GM12878 (cell line): ENCODE data around the gene KLHL15. TPM values are rescaled to one million over a fixed set of nuclear protein-coding genes. Genes with fewer than 3 reads are reported as not detected.

Source experiments
- ATAC-seq: fragments of 200-7000 bp; cut with Tn5 transposase; 3 replicates; pipeline ENCODE4 v1.9.1; 2020; ENCODE audit warnings: mild to moderate bottlenecking, moderate library complexity
- BruUV-seq: library from RNA; stranded (reverse); fragments of 400-500 nt; replicated peaks from 2 replicates; lab custom pipeline; 2021; lab: Mats Ljungman, UMichigan
- CTCF ChIA-PET: fragments of 300-600 bp; sonication (Branson Sonifier 250); formaldehyde crosslinking; extraction: SDS; loops from one replicate; lab custom pipeline; 2021; ENCODE audit warnings: inconsistent platforms; lab: Yijun Ruan, JAX
- POLR2A ChIA-PET: fragments of 350-600 bp; formaldehyde crosslinking; extraction: SDS; loops from one replicate; lab custom pipeline; 2021; ENCODE audit warnings: inconsistent platforms; lab: Charles Lee
- RAD21 ChIA-PET: fragments of 300-600 bp; sonication (Branson Sonifier 250); formaldehyde crosslinking; loops from one replicate; lab custom pipeline; 2023; ENCODE audit warnings: antibody characterized with exemption; ENCODE audit not compliant: unreplicated experiment; lab: Charles Lee
- SMC1A ChIA-PET: fragments of 300-600 bp; sonication (Branson Sonifier 250); formaldehyde crosslinking; loops from one replicate; lab custom pipeline; 2023; ENCODE audit not compliant: unreplicated experiment, uncharacterized antibody; lab: Charles Lee
- DNase-seq: peaks from one replicate; pipeline ENCODE4 v3.0.0-alpha.2; 2011; ENCODE audit warnings: low read depth, low spot score
- FAIRE-seq: peaks from 3 replicates; lab custom pipeline; 2011; peaks lifted over from hg19 to GRCh38; lab: Jason Lieb, UNC
- H2AFZ ChIP-seq: 2 replicates; pipeline ENCODE4 v1.6.0; 2011; ENCODE audit warnings: low read depth, low read length, control low read depth; ENCODE audit not compliant: control insufficient read depth
- H3K27ac ChIP-seq: 2 replicates; pipeline ENCODE4 v1.5.1; 2011; ENCODE audit warnings: control low read depth; ENCODE audit not compliant: control insufficient read depth, insufficient read depth
- H3K27me3 ChIP-seq, 2 experiments: replicated peaks in 1 of 2; 2 replicates each; pipeline versions ENCODE4 v1.6.0 to v1.6.1; 2011; ENCODE audit warnings: low read length in 1 of 2; ENCODE audit not compliant: control insufficient read depth in 2 of 2, insufficient read depth in 2 of 2
- H3K36me3 ChIP-seq, 2 experiments: 2 replicates each; pipeline ENCODE4 v1.5.1; 2011; ENCODE audit warnings: low read length in 1 of 2; ENCODE audit not compliant: control insufficient read depth in 2 of 2, insufficient read depth in 2 of 2
- H3K4me1 ChIP-seq: 2 replicates; pipeline ENCODE4 v1.6.1; 2011; ENCODE audit warnings: mild to moderate bottlenecking, low read length, moderate library complexity, mixed read lengths; ENCODE audit not compliant: control insufficient read depth, insufficient read depth
- H3K4me2 ChIP-seq: 2 replicates; pipeline ENCODE4 v1.6.0; 2011; ENCODE audit warnings: control low read depth; ENCODE audit not compliant: control insufficient read depth, insufficient read depth
- H3K4me3 ChIP-seq: fragments of 200-600 bp; sonication (generic); 2 replicates; pipeline ENCODE4 v1.5.1; 2016
- H3K79me2 ChIP-seq: 2 replicates; pipeline ENCODE4 v1.6.0; 2011; ENCODE audit warnings: low read length; ENCODE audit not compliant: control insufficient read depth, insufficient read depth
- H3K9ac ChIP-seq: 2 replicates; pipeline ENCODE4 v1.8.0; 2011; ENCODE audit warnings: low read length, control low read depth, mixed read lengths; ENCODE audit not compliant: control insufficient read depth, insufficient read depth
- H3K9me3 ChIP-seq: replicated peaks from 3 replicates; pipeline ENCODE4 v1.5.1; 2011; ENCODE audit warnings: mild to moderate bottlenecking, low read length; ENCODE audit not compliant: control insufficient read depth, insufficient read depth
- H4K20me1 ChIP-seq: 2 replicates; pipeline ENCODE4 v1.6.0; 2011; ENCODE audit not compliant: control insufficient read depth, insufficient read depth
- CBX3 ChIP-seq: fragments of 200-600 bp; sonication (generic); IDR thresholded peaks from 2 replicates; pipeline ENCODE4 v1.6.1; 2016; ENCODE audit warnings: low read depth, borderline replicate concordance
- E4F1 ChIP-seq: fragments of 450-650 bp; IDR thresholded peaks from 2 replicates; pipeline ENCODE4 v1.6.1; 2018; ENCODE audit warnings: borderline replicate concordance, mild to moderate bottlenecking; ENCODE audit not compliant: partially characterized antibody
- MXI1 ChIP-seq: fragments of 150-350 bp; IDR thresholded peaks from 2 replicates; pipeline ENCODE4 v1.6.1; 2011; ENCODE audit warnings: low read depth, mild to moderate bottlenecking, inconsistent platforms, low read length, improper control_type of control experiment
- MYB ChIP-seq: fragments of 150-350 bp; IDR thresholded peaks from 2 replicates; pipeline ENCODE4 v1.6.1; 2014; ENCODE audit warnings: mild to moderate bottlenecking, low read depth, low read length, borderline replicate concordance
- NFXL1 ChIP-seq: fragments of 450-650 bp; IDR thresholded peaks from 2 replicates; pipeline ENCODE4 v1.6.1; 2017; ENCODE audit warnings: antibody characterized with exemption, mild to moderate bottlenecking, borderline replicate concordance
- NFYA ChIP-seq: IDR thresholded peaks from 2 replicates; pipeline ENCODE4 v1.6.1; 2011; ENCODE audit warnings: low read depth, mild to moderate bottlenecking, low read length, improper control_type of control experiment, borderline replicate concordance
- RFX5 ChIP-seq: IDR thresholded peaks from 2 replicates; pipeline ENCODE4 v1.6.1; 2011; ENCODE audit warnings: low read depth, low read length, improper control_type of control experiment
- TCF7 ChIP-seq: IDR thresholded peaks from 2 replicates; pipeline ENCODE4 v1.6.1; 2014; ENCODE audit warnings: antibody characterized with exemption, borderline replicate concordance
- WRNIP1 ChIP-seq: IDR thresholded peaks from 2 replicates; pipeline ENCODE4 v1.6.1; 2011; ENCODE audit warnings: low read depth, low read length, improper control_type of control experiment, borderline replicate concordance
- YBX1 ChIP-seq: fragments of 450-650 bp; IDR thresholded peaks from 2 replicates; pipeline ENCODE4 v1.6.1; 2016; ENCODE audit warnings: antibody characterized with exemption
- ZBTB33 ChIP-seq: fragments of 450-650 bp; IDR thresholded peaks from 2 replicates; pipeline ENCODE4 v1.6.1; 2017; ENCODE audit warnings: mild to moderate bottlenecking
- WGBS: methylation state at CpG from one replicate; pipeline ENCODE4 v1.1.6; 2016; ENCODE audit warnings: low lambda C conversion rate; ENCODE audit not compliant: insufficient replicate concordance, insufficient coverage; ENCODE audit errors: missing lambda C conversion rate; 5-methylcytosine and 5-hydroxymethylcytosine counted together
- in situ Hi-C: fragments of 300-500 bp; cut with MboI; formaldehyde crosslinking; loops from 9 replicates; pipeline ENCODE4 v1.14.3; 2018; ENCODE audit warnings: mixed read lengths
- intact Hi-C: fragments of 100-400 bp; cut with micrococcal nuclease; formaldehyde crosslinking; loops from one replicate; pipeline ENCODE4 v1.14.2; 2022; ENCODE audit not compliant: unreplicated experiment
- polyA plus RNA-seq, 11 experiments: library from polyadenylated mRNA; depleted of rRNA in 4 of 11; unstranded in 6 of 11; stranded (reverse) in 5 of 11; fragments of >200 nt; fragmentation: Nextera tagmentation in 4 of 11; fragmentation: Illumina TruSeq in 1 of 11; extraction: Ambion mirVana in 4 of 11; extraction: Trizol in 1 of 11; gene quantifications; 1 replicate in 1 of 11; 2 replicates in 10 of 11; pipeline versions ENCODE4 v1.2.1 to v1.2.3, GENCODE V29; 2011 to 2016; ENCODE audit warnings: inconsistent platforms in 2 of 11, missing spikeins in 2 of 11, low read depth in 1 of 11
- total RNA-seq, 4 experiments: library from RNA; depleted of rRNA in 3 of 4; stranded (reverse); fragments of >200 nt in 3 of 4; fragmentation: Illumina TruSeq in 1 of 4; extraction: Trizol in 1 of 4; gene quantifications; 2 replicates each; pipeline versions ENCODE4 v1.2.1 to v1.2.3, GENCODE V29; 2013 to 2021
- TF ChIP-seq, protein P1 (sequence below): fragments of 450-650 bp; formaldehyde crosslinking; IDR thresholded peaks from 2 replicates; pipeline ENCODE4 v1.4.0; 2020; ENCODE audit warnings: mild to moderate bottlenecking, moderate library complexity

The KLHL15 gene
- total and polyA plus RNA-seq, 10 of the 15 experiments (the other 5 are each of a cell fraction or from before 2014, with no cell fraction given), result 1.4 to 7.0 (median 3.7) TPM

GRCh38 chrX:24037729-24038128 lies 10.7 kb upstream of the KLHL15 start:
- Histone ChIP-seq H3K27ac (no peak overlapping the region), H3K9me3 (no peaks in the 10 kb centered on the region), H3K36me3 (no peaks in the 10 kb centered on the region), H3K9ac (no peak overlapping the region), H3K4me1 (no peaks in the 10 kb centered on the region), H2AFZ (no peak overlapping the region), H3K4me3 (no peak overlapping the region), H4K20me1 (no peaks in the 10 kb centered on the region), H3K79me2 (no peaks in the 10 kb centered on the region), H3K27me3 (no peaks in the 10 kb centered on the region), H3K4me2 (no peak overlapping the region)
- no peak for ATAC-seq
- CTCF ChIA-PET, result no interaction called here
- BruUV-seq, result no TSS peak
- WGBS, result 50% methylated on average over 4 of the region's 4 CpGs
- FAIRE-seq, result no peak
- SMC1A ChIA-PET, result interaction anchor here (0.6 kb wide), 1 partner anchor 104 kb away, joined by 3 read pairs; no protein-coding TSS in a partner anchor
- intact Hi-C loops (no loop called here), in situ Hi-C loops (no loop called here)
- RAD21 ChIA-PET, result no interaction called here
- POLR2A ChIA-PET, result no interaction called here
- DNase-seq, result no peak
- no peak for TF ChIP-seq NFXL1
- TF ChIP-seq NFYA, result no peak
- TF ChIP-seq, protein P1, sequence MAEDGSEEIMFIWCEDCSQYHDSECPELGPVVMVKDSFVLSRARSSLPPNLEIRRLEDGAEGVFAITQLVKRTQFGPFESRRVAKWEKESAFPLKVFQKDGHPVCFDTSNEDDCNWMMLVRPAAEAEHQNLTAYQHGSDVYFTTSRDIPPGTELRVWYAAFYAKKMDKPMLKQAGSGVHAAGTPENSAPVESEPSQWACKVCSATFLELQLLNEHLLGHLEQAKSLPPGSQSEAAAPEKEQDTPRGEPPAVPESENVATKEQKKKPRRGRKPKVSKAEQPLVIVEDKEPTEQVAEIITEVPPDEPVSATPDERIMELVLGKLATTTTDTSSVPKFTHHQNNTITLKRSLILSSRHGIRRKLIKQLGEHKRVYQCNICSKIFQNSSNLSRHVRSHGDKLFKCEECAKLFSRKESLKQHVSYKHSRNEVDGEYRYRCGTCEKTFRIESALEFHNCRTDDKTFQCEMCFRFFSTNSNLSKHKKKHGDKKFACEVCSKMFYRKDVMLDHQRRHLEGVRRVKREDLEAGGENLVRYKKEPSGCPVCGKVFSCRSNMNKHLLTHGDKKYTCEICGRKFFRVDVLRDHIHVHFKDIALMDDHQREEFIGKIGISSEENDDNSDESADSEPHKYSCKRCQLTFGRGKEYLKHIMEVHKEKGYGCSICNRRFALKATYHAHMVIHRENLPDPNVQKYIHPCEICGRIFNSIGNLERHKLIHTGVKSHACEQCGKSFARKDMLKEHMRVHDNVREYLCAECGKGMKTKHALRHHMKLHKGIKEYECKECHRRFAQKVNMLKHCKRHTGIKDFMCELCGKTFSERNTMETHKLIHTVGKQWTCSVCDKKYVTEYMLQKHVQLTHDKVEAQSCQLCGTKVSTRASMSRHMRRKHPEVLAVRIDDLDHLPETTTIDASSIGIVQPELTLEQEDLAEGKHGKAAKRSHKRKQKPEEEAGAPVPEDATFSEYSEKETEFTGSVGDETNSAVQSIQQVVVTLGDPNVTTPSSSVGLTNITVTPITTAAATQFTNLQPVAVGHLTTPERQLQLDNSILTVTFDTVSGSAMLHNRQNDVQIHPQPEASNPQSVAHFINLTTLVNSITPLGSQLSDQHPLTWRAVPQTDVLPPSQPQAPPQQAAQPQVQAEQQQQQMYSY (CRISPR knock-in tag), result no peak
- TF ChIP-seq CBX3, result no peak
- no peak for TF ChIP-seq RFX5
- TF ChIP-seq ZBTB33, result no peak
- no peak for TF ChIP-seq MYB
- TF ChIP-seq MXI1, result no peak
- TF ChIP-seq YBX1, result no peak
- TF ChIP-seq E4F1, result no peak
- TF ChIP-seq WRNIP1, result no peak
- no peak for TF ChIP-seq TCF7
